DND-41 (cell line): Measurements from ENCODE around the gene SETX.

ENCODE experiments used
- ATAC-seq: fragments of 200-7000 bp; cut with Tn5 transposase; 3 replicates; pipeline ENCODE4 v1.9.1; 2021; ENCODE audit warnings: low read depth; ENCODE audit not compliant: insufficient read depth
- DNase-seq: peaks from one replicate; pipeline ENCODE4 v3.0.0-alpha.2; 2020
- H2AFZ ChIP-seq: 2 replicates; pipeline ENCODE4 v1.6.0; 2012; ENCODE audit warnings: low read depth, low read length
- H3K27ac ChIP-seq: 2 replicates; pipeline ENCODE4 v1.5.1; 2012; ENCODE audit warnings: low read length, inconsistent platforms
- H3K27me3 ChIP-seq: fragments of 200-600 bp; sonication (generic); 2 replicates; pipeline ENCODE4 v1.6.0; 2012; ENCODE audit warnings: low read length, mild to moderate bottlenecking, inconsistent platforms; ENCODE audit not compliant: insufficient read depth, poor library complexity
- H3K36me3 ChIP-seq: 2 replicates; pipeline ENCODE4 v1.5.1; 2012; ENCODE audit warnings: low read length, inconsistent platforms; ENCODE audit not compliant: insufficient read depth
- H3K4me1 ChIP-seq: 2 replicates; pipeline ENCODE4 v1.5.1; 2012; ENCODE audit warnings: mild to moderate bottlenecking, low read length; ENCODE audit not compliant: insufficient read depth
- H3K4me2 ChIP-seq: 2 replicates; pipeline ENCODE4 v1.6.0; 2012; ENCODE audit warnings: mild to moderate bottlenecking, moderate library complexity, low read length, inconsistent platforms; ENCODE audit not compliant: insufficient read depth
- H3K4me3 ChIP-seq, 2 experiments: fragments of 200-600 bp in 1 of 2; shearing (Covaris generic) in 1 of 2; 2 replicates each; pipeline ENCODE4 v1.5.1; 2012 to 2016; ENCODE audit warnings: inconsistent platforms in 2 of 2, low read length in 2 of 2, mild to moderate bottlenecking in 2 of 2, low read depth in 1 of 2, moderate library complexity in 1 of 2
- H3K79me2 ChIP-seq: 2 replicates; pipeline ENCODE4 v1.6.0; 2012; ENCODE audit warnings: low read length, inconsistent platforms; ENCODE audit not compliant: insufficient read depth
- H3K9ac ChIP-seq: 2 replicates; pipeline ENCODE4 v1.6.0; 2012; ENCODE audit warnings: low read depth, mild to moderate bottlenecking, inconsistent platforms, low read length, moderate library complexity
- H3K9me3 ChIP-seq: 2 replicates; pipeline ENCODE4 v1.5.1; 2012; ENCODE audit warnings: low read length, moderate library complexity, mild to moderate bottlenecking, inconsistent platforms; ENCODE audit not compliant: insufficient read depth, severe bottlenecking
- H4K20me1 ChIP-seq: 2 replicates; pipeline ENCODE4 v1.6.0; 2012; ENCODE audit warnings: low read length; ENCODE audit not compliant: insufficient read depth
- EZH2 ChIP-seq: IDR thresholded peaks from 3 replicates; pipeline ENCODE4 v1.6.1; 2012; ENCODE audit warnings: borderline replicate concordance, low read depth, mild to moderate bottlenecking, moderate library complexity, low read length, inconsistent platforms; ENCODE audit not compliant: severe bottlenecking
- TF ChIP-seq, protein P1 (sequence below): IDR thresholded peaks from 2 replicates; pipeline ENCODE4 v1.5.1; 2012; ENCODE audit warnings: borderline replicate concordance, low read length, moderate library complexity, mild to moderate bottlenecking; ENCODE audit not compliant: poor library complexity, severe bottlenecking; ENCODE audit errors: extremely low read depth

Gene SETX

DNA sequence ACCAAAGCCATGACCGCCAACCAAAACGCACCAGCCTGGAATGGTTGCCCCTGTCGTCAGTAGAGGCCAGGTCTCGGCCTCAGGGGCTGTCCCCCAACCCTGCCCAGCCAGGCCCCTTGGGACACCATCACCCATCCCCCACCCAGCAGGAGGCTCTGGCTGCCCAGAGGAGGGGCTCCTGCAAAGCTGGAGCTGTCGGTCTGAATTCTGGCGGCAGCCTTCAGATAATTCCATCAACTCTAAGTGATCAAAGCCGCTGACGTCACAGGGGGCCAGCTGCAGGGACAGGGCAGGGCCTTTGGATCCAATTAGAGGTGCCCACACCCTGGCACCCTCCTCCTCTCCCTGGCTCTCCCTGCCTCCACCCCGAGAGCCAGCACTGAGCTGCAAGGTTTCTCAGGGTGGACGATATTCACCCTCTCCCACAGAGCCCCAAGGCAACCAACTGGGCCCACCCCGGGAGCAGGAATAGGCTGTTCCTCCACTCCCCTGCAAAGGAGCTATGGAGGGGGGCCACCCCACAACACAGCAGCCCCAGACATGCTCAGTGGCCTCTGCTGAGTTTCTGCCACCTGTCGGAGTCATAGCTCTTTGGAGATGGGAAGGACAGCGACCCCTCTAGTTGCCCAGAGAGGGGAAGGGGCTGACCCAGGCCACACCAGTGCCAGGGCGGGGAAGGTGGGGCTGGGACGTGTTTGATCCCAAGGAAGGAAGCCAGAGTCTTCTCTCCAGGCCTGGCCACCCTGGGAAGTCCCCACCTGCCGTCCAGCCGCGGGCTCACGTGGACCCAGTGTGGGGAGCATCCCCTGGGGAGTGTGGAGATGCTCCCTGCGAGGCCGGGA is 114.6 kb downstream of the SETX start:
- DNase-seq (peak; percentile 16), ATAC-seq (no peak)
- Histone ChIP-seq H3K27me3 (peaks cover 25% of the 10 kb centered on the region), H3K27ac (no peak overlapping the region), H3K4me3 (peak overlapping the region in 1 of 2 experiments; percentile 67; a peak in 1 of 4 replicates), H2AFZ (peak overlapping the region; percentile 54; the same call in 1 of the 2 replicates), H4K20me1 (peaks cover 13% of the 10 kb centered on the region; the same call in 1 of the 2 replicates), H3K9me3 (no peaks in the 10 kb centered on the region), H3K9ac (no peak overlapping the region), H3K4me1 (peaks cover 24% of the 10 kb centered on the region), H3K36me3 (no peaks in the 10 kb centered on the region), H3K4me2 (peak overlapping the region; percentile 99), H3K79me2 (no peaks in the 10 kb centered on the region)
- TF ChIP-seq, protein P1, sequence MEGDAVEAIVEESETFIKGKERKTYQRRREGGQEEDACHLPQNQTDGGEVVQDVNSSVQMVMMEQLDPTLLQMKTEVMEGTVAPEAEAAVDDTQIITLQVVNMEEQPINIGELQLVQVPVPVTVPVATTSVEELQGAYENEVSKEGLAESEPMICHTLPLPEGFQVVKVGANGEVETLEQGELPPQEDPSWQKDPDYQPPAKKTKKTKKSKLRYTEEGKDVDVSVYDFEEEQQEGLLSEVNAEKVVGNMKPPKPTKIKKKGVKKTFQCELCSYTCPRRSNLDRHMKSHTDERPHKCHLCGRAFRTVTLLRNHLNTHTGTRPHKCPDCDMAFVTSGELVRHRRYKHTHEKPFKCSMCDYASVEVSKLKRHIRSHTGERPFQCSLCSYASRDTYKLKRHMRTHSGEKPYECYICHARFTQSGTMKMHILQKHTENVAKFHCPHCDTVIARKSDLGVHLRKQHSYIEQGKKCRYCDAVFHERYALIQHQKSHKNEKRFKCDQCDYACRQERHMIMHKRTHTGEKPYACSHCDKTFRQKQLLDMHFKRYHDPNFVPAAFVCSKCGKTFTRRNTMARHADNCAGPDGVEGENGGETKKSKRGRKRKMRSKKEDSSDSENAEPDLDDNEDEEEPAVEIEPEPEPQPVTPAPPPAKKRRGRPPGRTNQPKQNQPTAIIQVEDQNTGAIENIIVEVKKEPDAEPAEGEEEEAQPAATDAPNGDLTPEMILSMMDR: no peak
- TF ChIP-seq EZH2: no peak

GRCh38 chr9:132239518-132239917 is 115.3 kb downstream of the SETX start:
- Histone ChIP-seq H2AFZ (no peak overlapping the region), H3K79me2 (no peaks in the 10 kb centered on the region), H3K36me3 (no peaks in the 10 kb centered on the region), H3K4me3 (no peak overlapping the region), H3K4me1 (peaks cover 24% of the 10 kb centered on the region), H4K20me1 (peaks cover 13% of the 10 kb centered on the region), H3K27me3 (peaks cover 25% of the 10 kb centered on the region), H3K27ac (no peak overlapping the region), H3K4me2 (no peak overlapping the region), H3K9ac (no peak overlapping the region), H3K9me3 (no peaks in the 10 kb centered on the region)
- ATAC-seq (no peak), DNase-seq (peak; percentile 19)
- TF ChIP-seq, protein P1: no peak
- TF ChIP-seq EZH2: no peak

DNA sequence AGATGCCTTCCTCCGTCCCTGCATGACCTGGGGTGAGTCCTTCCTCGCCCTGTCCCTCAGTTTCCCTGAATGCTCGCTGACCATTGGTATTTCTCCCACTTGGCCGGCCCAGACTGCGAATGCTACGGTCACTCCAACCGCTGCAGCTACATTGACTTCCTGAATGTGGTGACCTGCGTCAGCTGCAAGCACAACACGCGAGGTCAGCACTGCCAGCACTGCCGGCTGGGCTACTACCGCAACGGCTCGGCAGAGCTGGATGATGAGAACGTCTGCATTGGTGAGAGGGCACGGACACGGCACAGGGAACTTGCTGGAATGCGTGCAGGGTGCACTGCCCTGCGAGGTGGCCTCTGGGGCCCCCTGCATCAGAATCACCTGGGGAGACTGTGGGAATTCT is 115.8 kb downstream of the SETX start:
- H2AFZ ChIP-seq: no peak overlapping the region
- H3K27ac ChIP-seq: no peak overlapping the region
- H3K27me3 ChIP-seq: peaks cover 25% of the 10 kb centered on the region
- no peaks in the 10 kb centered on the region for H3K79me2 ChIP-seq
- no peak overlapping the region for H3K9ac ChIP-seq
- no peak overlapping the region for H3K4me2 ChIP-seq
- DNase-seq: no peak
- TF ChIP-seq, protein P1: no peak
- no peak for TF ChIP-seq EZH2
- peaks cover 13% of the 10 kb centered on the region for H4K20me1 ChIP-seq
- H3K4me3 ChIP-seq: no peak overlapping the region
- ATAC-seq: no peak
- H3K4me1 ChIP-seq: peaks cover 24% of the 10 kb centered on the region
- H3K9me3 ChIP-seq: no peaks in the 10 kb centered on the region
- no peaks in the 10 kb centered on the region for H3K36me3 ChIP-seq
